GM12892 (cell line): Measurements from ENCODE around the gene IAPP.
"Not testable (repeated sequence)": the region's sequence is repeated elsewhere in the genome, so short reads cannot be mapped to it uniquely, and the experiment has no call there.

Source experiments
- POLR2A ChIP-seq: IDR thresholded peaks from 2 replicates; pipeline ENCODE4 v1.6.1; 2011; ENCODE audit warnings: low read depth, low read length, control low read depth
- POLR2AphosphoS5 ChIP-seq: IDR thresholded peaks from 2 replicates; pipeline ENCODE4 v1.6.1; 2011; ENCODE audit warnings: low read depth, low read length, control low read depth

- TF ChIP-seq POLR2AphosphoS5, POLR2A: not testable (repeated sequence)
These were observed 12.1 kb upstream of the IAPP start for GRCh38 chr12:21360632-21361031.
